BLaER1 treated with 17β-estradiol and CSF1 and Interleukin-3, amounts not matched to agents 10 nM and 100 nM (cell line): Measurements from ENCODE around the gene LBX2.
"Not testable (repeated sequence)": the region's sequence is repeated elsewhere in the genome, so short reads cannot be mapped to it uniquely, and the experiment has no call there.

Experiments used
- H3K27ac ChIP-seq, 11 experiments: shearing (Covaris generic); formaldehyde crosslinking; 2 replicates each; pipeline ENCODE4 v1.8.1; 2022
- H3K27me3 ChIP-seq, 11 experiments: shearing (Covaris generic); formaldehyde crosslinking; 2 replicates each; pipeline ENCODE4 v1.8.1; 2022
- H3K36me3 ChIP-seq, 11 experiments: shearing (Covaris generic); formaldehyde crosslinking; 2 replicates each; pipeline ENCODE4 v1.8.1; 2022
- H3K4me1 ChIP-seq, 10 experiments: shearing (Covaris generic); formaldehyde crosslinking; 2 replicates each; pipeline ENCODE4 v1.8.1; 2022
- H3K4me2 ChIP-seq, 11 experiments: shearing (Covaris generic); formaldehyde crosslinking; 2 replicates each; pipeline ENCODE4 v1.8.1; 2022
- H3K4me3 ChIP-seq, 10 experiments: shearing (Covaris generic); formaldehyde crosslinking; 2 replicates each; pipeline ENCODE4 v1.8.1; 2022
- H3K9ac ChIP-seq, 11 experiments: shearing (Covaris generic); formaldehyde crosslinking; 2 replicates each; pipeline ENCODE4 v1.8.1; 2022
- H3K9me3 ChIP-seq, 11 experiments: shearing (Covaris generic); formaldehyde crosslinking; replicated peaks in 1 of 11; 2 replicates each; pipeline ENCODE4 v1.8.1; 2022
- H4K20me1 ChIP-seq, 11 experiments: shearing (Covaris generic); formaldehyde crosslinking; 2 replicates each; pipeline ENCODE4 v1.8.1; 2022
- Cebpa-rat ChIP-seq, 11 experiments: shearing (Covaris generic); IDR thresholded peaks; 2 replicates each; pipeline ENCODE4 v1.8.1; 2022

The LBX2 gene

GRCh38 chr2:74462054-74462785, 37.2 kb downstream of the LBX2 start:
- H3K27me3 ChIP-seq = no peaks in the 10 kb centered on the region
- H3K4me2 ChIP-seq = no peak overlapping the region
- peaks cover 0 to 20% (median 4%) of the 10 kb centered on the region in 11 experiments; a peak in 10 of 22 replicates for H4K20me1 ChIP-seq
- peaks cover 23 to 38% (median 35%) of the 10 kb centered on the region in 10 experiments for H3K4me1 ChIP-seq
- no peak overlapping the region for H3K9ac ChIP-seq
- H3K9me3 ChIP-seq = no peaks in the 10 kb centered on the region
- no peak overlapping the region for H3K4me3 ChIP-seq
- peaks cover 25 to 34% (median 28%) of the 10 kb centered on the region in 11 experiments for H3K36me3 ChIP-seq
- TF ChIP-seq Cebpa-rat (IDR thresholded peaks at IDR 0.05) = no peak
- H3K27ac ChIP-seq = no peak overlapping the region

- H3K4me2 ChIP-seq = no peak overlapping the region
These were observed 38.0 kb downstream of the LBX2 start for GRCh38 chr2:74461187-74462053.

GRCh38 chr2:74460187-74460586, 39.2 kb downstream of the LBX2 start:
- Histone ChIP-seq H3K36me3 (peaks cover 25 to 34% (median 28%) of the 10 kb centered on the region in 11 experiments), H4K20me1 (peaks cover 0 to 20% (median 4%) of the 10 kb centered on the region in 11 experiments; a peak in 10 of 22 replicates), H3K9ac (peak overlapping the region in 1 of 11 experiments; percentile 87; a peak in 1 of 22 replicates), H3K4me2 (peak overlapping the region in 5 of 11 experiments; percentile 94 to 99 (median 96); a peak in 5 of 22 replicates), H3K4me1 (peaks cover 38 to 52% (median 49%) of the 10 kb centered on the region in 10 experiments)
- H3K27ac ChIP-seq, H3K4me3 ChIP-seq, H3K27me3 ChIP-seq, H3K9me3 ChIP-seq: not testable (repeated sequence)

More at GRCh38 chr2:74461187-74462053, 38.0 kb downstream of the LBX2 start:
- no peak overlapping the region for H3K9ac ChIP-seq
- no peak for TF ChIP-seq Cebpa-rat (IDR thresholded peaks at IDR 0.05)
- no peaks in the 10 kb centered on the region for H3K9me3 ChIP-seq
- H3K4me1 ChIP-seq = peaks cover 31 to 46% (median 43%) of the 10 kb centered on the region in 10 experiments
- no peak overlapping the region for H3K27ac ChIP-seq
- H3K27me3 ChIP-seq = no peaks in the 10 kb centered on the region
- H3K36me3 ChIP-seq = peaks cover 25 to 34% (median 28%) of the 10 kb centered on the region in 11 experiments
- peaks cover 0 to 20% (median 4%) of the 10 kb centered on the region in 11 experiments; a peak in 10 of 22 replicates for H4K20me1 ChIP-seq
- H3K4me3 ChIP-seq = no peak overlapping the region

GRCh38 chr2:74459503-74460118, 39.8 kb downstream of the LBX2 start:
- not testable (repeated sequence) for H3K9me3 ChIP-seq, H3K27me3 ChIP-seq
- Histone ChIP-seq H3K4me3 (peak overlapping the region in 8 of 10 experiments; percentile 72 to 91 (median 80); a peak in 16 of 20 replicates), H3K4me1 (peaks cover 38 to 52% (median 49%) of the 10 kb centered on the region in 10 experiments), H4K20me1 (peaks cover 0 to 20% (median 4%) of the 10 kb centered on the region in 11 experiments; a peak in 10 of 22 replicates), H3K36me3 (peaks cover 25 to 34% (median 28%) of the 10 kb centered on the region in 11 experiments), H3K9ac (peak overlapping the region in 8 of 11 experiments; percentile 79 to 91 (median 85); a peak in 16 of 22 replicates), H3K4me2 (peak overlapping the region; percentile 82 to 99 (median 95)), H3K27ac (peak overlapping the region in 1 of 11 experiments; percentile 16; a peak in 1 of 22 replicates)

GRCh38 chr2:74458938-74459363, 40.5 kb downstream of the LBX2 start:
- no peaks in the 10 kb centered on the region for H3K27me3 ChIP-seq
- peaks cover 25 to 34% (median 28%) of the 10 kb centered on the region in 11 experiments for H3K36me3 ChIP-seq
- H3K4me2 ChIP-seq = peak overlapping the region; percentile 82 to 99 (median 95)
- peak overlapping the region; percentile 25 to 83 (median 81); a peak in 21 of 22 replicates for H3K27ac ChIP-seq
- H3K9me3 ChIP-seq = no peaks in the 10 kb centered on the region
- TF ChIP-seq Cebpa-rat (IDR thresholded peaks at IDR 0.05) = no peak
- peaks cover 0 to 20% (median 1%) of the 10 kb centered on the region in 11 experiments; a peak in 8 of 22 replicates for H4K20me1 ChIP-seq
- H3K9ac ChIP-seq = peak overlapping the region; percentile 79 to 91 (median 84)
- H3K4me1 ChIP-seq = peaks cover 37 to 55% (median 45%) of the 10 kb centered on the region in 10 experiments
- H3K4me3 ChIP-seq = peak overlapping the region; percentile 72 to 91 (median 78)

GRCh38 chr2:74458132-74458937, 41.1 kb downstream of the LBX2 start, which contains the start of gene WBP1:
Gene WBP1 (plus strand): TSS chr2:74458438. CDS start chr2:74458603, 165 bp downstream.
- Histone ChIP-seq H3K9ac (peak within 1 kb of the TSS; percentile 79 to 91 (median 85)), H3K27ac (peak within 1 kb of the TSS; percentile 67 to 90 (median 85)), H3K36me3 (peaks cover 25 to 32% (median 27%) of the 10 kb centered on the region in 11 experiments), H4K20me1 (peaks cover 0 to 20% (median 0%) of the 10 kb centered on the region in 11 experiments; a peak in 6 of 22 replicates), H3K4me1 (peaks cover 33 to 48% (median 39%) of the 10 kb centered on the region in 10 experiments), H3K4me3 (peak within 1 kb of the TSS; percentile 75 to 91 (median 80)), H3K4me2 (peak within 1 kb of the TSS; percentile 95 to 99 (median 97)), H3K9me3 (no peaks in the 10 kb centered on the region), H3K27me3 (no peaks in the 10 kb centered on the region)
- no peak for TF ChIP-seq Cebpa-rat (IDR thresholded peaks at IDR 0.05)

GRCh38 chr2:74457549-74458131, 41.8 kb downstream of the LBX2 start:
- Histone ChIP-seq H3K4me2 (peak overlapping the region; percentile 94 to 99 (median 97)), H3K9me3 (no peaks in the 10 kb centered on the region), H3K4me1 (peaks cover 33 to 50% (median 42%) of the 10 kb centered on the region in 10 experiments), H3K27me3 (no peaks in the 10 kb centered on the region), H3K9ac (peak overlapping the region; percentile 79 to 91 (median 85)), H3K27ac (peak overlapping the region; percentile 67 to 90 (median 85)), H3K36me3 (peaks cover 18 to 25% (median 21%) of the 10 kb centered on the region in 11 experiments), H4K20me1 (peaks cover 0 to 15% (median 0%) of the 10 kb centered on the region in 11 experiments; a peak in 5 of 22 replicates), H3K4me3 (peak overlapping the region; percentile 75 to 91 (median 80))
- TF ChIP-seq Cebpa-rat (IDR thresholded peaks at IDR 0.05) = no peak
